ENCODE results near the gene PLPP4.

PLPP4 gene

DNA sequence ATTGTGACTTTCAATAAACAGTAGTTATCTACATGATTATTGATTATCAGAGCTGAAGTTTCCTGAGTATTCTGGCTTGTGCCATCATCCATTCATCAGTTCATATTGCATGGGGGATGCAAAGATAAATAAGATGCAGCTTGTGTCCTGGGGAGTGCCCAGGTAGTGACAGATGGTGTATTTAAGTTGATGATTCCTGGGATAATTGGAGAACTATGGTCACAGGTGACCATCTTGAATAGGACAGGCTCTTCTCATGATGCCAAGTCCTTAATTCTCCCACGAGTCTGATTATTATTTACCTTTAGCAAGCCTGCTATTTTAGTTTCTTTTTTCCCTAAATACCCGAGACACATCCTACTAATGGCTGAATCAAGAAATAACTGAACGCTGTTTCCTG lies 64.9 kb downstream of the PLPP4 start:
- no peak for DNase-seq

GRCh38 chr10:120527691-120528090 lies 70.7 kb downstream of the PLPP4 start:
- no peak for DNase-seq

DNA sequence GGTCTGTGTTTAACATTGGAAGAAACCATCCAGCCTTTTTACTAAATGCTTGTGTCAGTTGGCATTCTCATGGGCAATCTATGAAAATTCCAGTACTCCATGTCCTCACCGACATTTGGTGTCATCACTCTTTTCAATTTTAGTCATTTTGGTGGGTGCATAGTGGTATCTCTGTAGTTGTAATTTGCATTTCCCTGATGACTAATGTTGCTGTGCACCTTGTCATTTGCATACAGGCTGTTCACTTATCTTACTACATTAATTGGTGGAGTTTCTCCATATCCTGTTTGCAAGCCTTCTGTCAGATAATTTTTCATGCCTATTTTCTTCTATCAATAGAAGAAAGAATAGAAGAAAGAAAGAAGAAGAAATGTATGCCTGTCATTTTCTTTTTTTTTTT lies 73.7 kb downstream of the PLPP4 start:
- DNase-seq: no peak

GRCh38 chr10:120538091-120538490 lies 81.1 kb downstream of the PLPP4 start:
- DNase-seq: peak; percentile 20 to 82

DNA sequence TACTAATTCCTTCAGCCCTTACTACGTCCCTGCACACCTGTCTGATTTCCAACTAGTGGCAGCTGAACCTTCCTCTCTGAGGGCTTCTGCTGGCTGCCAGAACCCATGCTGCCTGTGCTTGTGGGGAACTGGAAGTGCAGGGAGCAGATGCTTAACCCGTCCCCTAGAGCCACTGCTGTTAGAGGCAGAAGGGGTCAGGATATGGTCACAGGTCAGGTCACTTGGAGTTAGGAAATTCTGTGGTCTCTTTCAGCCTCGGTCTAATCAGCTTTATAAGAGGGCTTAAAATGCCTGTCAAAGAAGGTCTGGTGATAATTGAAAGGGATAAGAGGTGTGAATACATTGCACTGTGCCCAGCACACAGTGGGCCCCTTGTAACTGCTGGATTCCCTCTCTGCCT lies 82.0 kb downstream of the PLPP4 start:
- DNase-seq: no peak

- no peak for DNase-seq
Measured at GRCh38 chr10:120540486-120540885, 83.5 kb downstream of the PLPP4 start.

DNA sequence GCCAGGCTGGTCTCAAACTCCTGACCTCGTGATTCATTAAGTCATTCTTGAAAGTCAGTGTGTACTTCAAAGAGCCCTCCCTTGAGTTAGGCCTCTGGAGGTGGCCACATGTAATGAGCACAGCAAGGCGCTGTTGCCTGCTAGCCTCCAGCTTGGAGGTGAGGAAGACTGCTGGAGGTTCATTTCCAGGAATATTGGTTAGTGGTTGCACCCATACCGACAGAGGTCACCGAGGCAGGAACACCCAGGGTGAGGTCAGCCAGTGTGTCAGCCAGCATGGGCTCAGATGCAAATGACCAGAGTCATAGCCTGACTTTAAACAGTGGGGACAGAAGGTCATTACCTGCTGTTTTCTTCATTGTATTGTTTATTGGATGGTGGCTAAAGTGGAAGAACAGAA lies 85.0 kb downstream of the PLPP4 start:
- no peak for DNase-seq

DNA sequence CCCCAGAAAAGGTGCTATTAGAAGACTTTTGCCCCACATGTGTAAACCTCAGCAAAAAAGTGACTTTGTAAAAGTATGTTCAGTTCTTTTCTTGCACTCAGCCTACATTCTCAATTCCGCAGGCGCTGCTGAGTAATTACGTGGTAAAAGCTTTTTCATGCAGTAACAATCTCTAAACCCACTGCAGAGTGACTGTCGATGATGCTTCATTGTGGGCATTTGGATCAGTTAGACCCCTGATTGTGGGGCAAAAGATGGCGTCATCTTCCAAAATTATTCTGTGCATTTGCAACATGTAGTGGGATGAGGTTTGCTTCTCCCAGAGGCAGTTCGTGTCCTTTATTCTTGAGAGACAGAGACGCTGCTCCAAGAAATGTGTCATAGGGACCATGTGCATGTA lies 85.6 kb downstream of the PLPP4 start:
- no peak for DNase-seq

DNA sequence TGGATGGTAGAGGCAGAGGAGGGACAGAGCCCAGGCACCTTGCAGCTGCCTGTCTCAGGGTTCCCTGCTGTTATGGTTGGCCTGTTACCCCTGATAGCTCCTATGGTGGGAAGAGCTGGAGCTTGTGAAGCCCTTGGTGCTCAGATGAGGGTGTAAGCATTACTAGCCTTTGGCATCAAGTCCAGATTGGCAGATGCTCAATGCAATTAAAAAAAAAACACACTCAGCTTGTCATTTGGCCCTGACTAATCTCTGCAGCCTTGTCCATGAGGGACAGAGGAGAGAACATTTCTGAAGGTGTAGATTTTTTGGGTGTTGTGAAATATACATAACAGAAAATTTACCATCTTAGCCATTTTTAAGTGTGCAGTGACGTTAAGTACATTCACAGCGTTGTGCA lies 86.3 kb downstream of the PLPP4 start:
- peak in 1 of 2 experiments; percentile 84 for DNase-seq

DNA sequence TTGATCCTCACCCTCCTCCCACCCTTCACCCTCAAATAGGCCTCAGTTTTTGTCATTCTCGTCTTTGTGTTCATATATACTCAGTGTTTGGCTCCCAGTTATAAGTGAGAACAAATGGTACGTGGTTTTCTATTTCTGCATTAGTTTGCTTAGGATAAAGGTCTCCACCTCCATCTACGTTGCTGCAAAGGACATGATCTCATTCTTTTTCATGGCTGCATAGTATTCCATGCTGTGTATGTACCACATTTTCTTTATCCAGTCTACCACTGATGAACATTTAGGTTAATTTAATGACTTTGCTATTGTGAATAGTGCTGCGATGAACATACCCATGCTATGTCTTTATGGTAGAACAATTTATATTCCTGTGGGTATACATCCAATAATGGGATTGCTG lies 91.2 kb downstream of the PLPP4 start:
- DNase-seq: no peak

DNA sequence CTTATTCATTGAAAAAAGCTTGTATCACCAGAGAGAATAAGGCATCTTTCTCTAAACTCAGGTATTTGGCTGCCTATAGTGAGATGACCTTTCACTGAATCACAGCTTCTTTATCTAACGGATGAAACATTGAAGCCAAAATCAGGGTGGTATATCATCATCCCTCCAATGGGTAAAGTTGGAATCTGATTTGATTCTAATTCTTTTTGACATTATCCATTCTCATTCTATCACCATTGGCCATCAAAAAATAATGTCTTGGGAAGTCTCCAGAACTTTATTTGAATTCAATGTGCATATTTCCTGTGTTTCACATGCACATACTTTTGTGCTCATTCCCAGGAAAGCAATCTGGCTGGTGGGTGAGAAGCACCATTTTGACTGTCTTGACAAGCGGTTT lies 95.2 kb downstream of the PLPP4 start:
- no peak for DNase-seq

GRCh38 chr10:120553911-120554310 lies 96.9 kb downstream of the PLPP4 start:
- no peak for DNase-seq

- no peak for DNase-seq
Measured at GRCh38 chr10:120555436-120555835, 98.4 kb downstream of the PLPP4 start.

- DNase-seq: no peak
Measured at GRCh38 chr10:120555842-120556532, 99.0 kb downstream of the PLPP4 start.

- no peak for DNase-seq
Measured at GRCh38 chr10:120557311-120557710, 100.3 kb downstream of the PLPP4 start.

DNA sequence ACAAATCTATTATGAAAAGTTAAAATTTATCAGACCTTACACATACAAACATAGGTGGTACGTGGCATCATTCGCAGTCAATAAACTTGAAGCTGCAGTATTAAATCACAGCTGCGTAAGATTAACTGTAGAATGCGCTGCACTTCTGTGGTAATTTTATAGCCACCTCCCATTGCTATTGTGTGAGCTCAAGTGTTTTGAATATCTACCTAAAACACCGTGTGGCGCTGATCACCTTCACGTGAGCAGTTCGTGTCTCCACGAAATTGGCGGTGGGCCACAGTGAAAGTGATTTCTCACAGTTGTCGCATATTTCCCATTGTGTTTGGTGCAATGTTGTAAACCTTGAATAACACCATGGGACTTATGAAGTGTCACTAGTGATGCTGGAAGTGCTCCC lies 102.8 kb downstream of the PLPP4 start:
- DNase-seq: no peak

GRCh38 chr10:120562956-120563355 lies 105.9 kb downstream of the PLPP4 start:
- DNase-seq: no peak

DNA sequence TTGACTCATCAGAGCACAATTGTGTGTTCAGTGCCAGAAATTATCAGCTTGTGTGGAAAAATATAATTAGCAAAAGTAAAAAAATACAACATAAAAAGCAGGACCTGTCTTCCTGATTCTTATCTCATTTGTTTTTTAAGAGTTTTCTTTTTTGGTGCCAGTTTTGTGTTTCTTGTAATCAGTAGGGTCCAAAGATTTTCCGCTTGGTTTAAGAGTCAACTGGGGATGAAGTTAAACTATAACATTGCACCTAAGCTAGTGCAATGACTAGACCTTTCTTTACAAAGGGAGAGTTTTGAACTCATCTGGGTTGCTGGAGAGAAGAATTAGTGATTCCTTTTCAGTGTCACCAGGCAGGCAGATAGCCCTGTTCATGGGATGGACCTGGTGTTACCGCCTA lies 113.4 kb downstream of the PLPP4 start:
- DNase-seq: no peak

GRCh38 chr10:120571266-120571665 lies 114.2 kb downstream of the PLPP4 start:
- DNase-seq: no peak

GRCh38 chr10:120572307-120572706 lies 115.3 kb downstream of the PLPP4 start:
- no peak for DNase-seq

GRCh38 chr10:120573355-120573754 lies 116.3 kb downstream of the PLPP4 start:
- no peak for DNase-seq

DNA sequence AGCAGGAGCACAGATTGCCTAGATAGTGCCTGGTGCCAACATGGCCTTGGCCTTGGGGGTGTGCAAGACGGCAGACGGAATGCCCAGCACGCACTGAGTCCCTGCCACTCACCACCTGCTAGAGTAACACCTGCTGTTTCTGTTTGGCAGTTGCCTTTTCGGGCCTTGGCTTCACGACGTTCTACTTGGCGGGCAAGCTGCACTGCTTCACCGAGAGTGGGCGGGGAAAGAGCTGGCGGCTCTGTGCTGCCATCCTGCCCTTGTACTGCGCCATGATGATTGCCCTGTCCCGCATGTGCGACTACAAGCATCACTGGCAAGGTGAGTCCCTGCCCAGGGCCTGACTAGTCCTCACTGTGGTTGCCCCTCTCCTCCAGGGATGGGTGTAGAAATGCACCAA lies 118.0 kb downstream of the PLPP4 start:
- peak; percentile 89 to 95 for DNase-seq

- peak; percentile 34 to 65 for DNase-seq
Measured at GRCh38 chr10:120575411-120575810, 118.4 kb downstream of the PLPP4 start.

GRCh38 chr10:120578134-120578533 lies 121.1 kb downstream of the PLPP4 start:
- DNase-seq: no peak

DNA sequence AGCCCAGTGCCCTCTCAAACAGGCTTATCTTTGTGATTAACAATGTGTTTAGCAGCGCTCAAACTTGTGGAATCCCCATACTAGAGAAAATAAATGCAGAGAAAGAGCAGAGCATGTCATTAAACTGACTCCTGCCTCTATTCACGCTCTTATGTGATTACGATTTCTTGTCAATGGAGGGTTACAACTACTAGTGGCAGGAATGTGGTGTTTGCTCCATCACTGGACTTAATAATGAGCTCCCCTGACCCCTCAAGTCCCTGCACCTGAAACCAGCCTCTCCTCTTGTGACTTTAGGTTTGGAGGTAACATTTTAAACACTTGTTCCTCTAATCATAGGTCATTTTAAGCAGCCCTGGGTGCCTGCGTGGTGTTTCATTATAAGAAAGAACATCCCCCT lies 121.9 kb downstream of the PLPP4 start:
- no peak for DNase-seq
